Islet precursor cell (in vitro differentiated cells): ENCODE measurements around the gene CLN3.
"Not testable (repeated sequence)": the region's sequence is repeated elsewhere in the genome, so short reads cannot be mapped to it uniquely, and the experiment has no call there.

Experiments
- DNase-seq: peaks from one replicate; pipeline ENCODE4 v3.0.0-alpha.2; 2018

Gene CLN3

DNA sequence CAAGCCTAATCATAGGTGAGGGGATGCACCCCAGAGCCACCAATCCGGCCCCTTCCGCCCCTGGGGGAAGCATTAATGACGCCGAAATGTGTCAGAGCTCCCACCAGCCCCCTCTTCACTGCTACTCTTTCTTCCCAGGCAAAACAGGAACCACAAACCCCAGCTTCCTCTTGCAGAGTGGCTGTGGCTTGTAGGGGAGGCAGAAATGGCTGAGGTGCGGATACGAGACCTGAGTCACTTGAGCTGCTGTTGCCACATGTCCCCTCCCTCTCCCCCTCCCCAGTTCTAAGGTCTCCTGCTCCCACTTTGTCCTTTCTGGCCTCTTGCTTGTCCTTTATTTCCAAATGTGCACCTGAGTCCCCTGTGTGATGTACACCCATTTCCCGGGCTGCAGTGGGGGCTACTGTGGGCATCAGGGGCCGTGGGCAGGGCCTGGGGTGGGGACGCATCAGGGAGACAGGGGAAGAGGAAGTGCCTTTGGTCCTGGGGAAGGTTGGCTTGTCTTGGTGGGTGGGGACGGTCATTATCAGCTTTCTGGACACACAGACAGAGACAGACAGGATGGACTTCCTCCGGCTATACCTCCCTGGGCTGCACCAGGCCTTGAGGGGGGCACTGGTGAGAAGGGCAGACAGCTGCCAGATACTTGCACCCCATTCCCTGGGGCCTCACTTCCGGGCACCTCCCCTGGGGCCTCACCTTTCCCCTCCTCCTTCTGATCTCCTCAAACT lies 2.4 kb upstream of the CLN3 start, which contains the start of gene APOBR:
TSS of gene APOBR (plus strand) at position 523 of the 731 bp plus-strand sequence. CDS start at position 562, 39 bp downstream.
- no peak for DNase-seq

GRCh38 chr16:28492511-28492910 lies 637 bp upstream of the CLN3 start:
- no peak for DNase-seq

DNA sequence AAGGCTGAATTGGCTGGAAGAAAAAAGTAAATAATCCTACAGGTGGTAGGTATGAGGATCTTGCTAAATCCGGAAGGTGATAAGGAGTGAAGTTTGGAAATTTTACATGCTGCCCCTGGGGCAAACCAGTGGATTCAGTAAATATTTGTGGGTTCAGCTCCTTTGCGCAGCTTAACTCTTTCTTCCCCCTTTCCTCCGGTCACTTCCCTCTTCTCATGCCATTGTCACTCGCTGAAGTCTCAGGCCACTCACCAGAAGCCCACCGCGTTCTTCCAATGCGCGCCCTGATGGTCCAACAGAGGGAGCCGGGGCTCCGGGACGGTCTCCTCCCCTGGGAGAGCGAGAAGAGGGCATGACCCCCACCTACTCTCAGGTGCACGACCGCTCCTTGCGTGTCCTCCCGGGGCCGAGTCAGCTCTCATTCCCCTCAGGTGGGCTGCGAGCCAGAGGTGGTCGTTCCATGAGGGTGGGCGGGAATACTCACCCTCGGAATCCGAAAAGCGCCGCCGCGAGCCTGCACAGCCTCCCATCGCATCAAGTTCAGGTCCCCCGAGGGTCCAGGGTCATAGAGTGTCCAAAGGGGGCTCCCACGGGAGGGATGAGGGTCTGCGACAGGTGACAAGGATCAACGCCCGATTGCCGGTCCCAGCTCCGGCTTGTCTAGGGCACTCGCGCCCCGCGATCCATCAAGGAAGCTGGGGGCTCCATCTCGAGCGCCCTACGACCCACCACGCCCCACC lies 474 bp downstream of the CLN3 start:
- DNase-seq, result peak; percentile 75

- no peak for DNase-seq
Observed at GRCh38 chr16:28486266-28486665, 5.6 kb downstream of the CLN3 start.

DNA sequence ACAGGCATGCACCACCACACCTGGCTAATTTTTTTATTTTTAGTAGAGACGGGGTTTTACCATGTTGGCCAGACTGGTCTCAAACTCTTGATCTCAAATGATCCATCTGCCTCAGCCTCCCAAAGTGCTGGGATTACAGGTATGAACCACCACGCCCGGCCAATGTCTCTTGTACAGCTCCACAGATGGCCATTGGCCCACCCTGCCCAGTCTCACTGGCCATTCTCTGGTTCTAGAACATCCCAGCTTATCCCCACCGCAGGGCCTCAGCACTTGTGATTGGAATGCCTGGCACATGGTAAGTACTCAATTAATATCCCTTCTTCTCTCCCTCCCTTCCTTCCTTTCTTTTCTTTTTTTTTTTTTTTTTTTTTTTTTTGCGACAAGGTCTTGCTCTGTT lies 8.5 kb downstream of the CLN3 start:
- DNase-seq, result not testable (repeated sequence)

- no peak for DNase-seq
Observed at GRCh38 chr16:28482026-28482425, 9.8 kb downstream of the CLN3 start.

- no peak for DNase-seq
Observed at GRCh38 chr16:28478506-28479180, 13.2 kb downstream of the CLN3 start.

DNA sequence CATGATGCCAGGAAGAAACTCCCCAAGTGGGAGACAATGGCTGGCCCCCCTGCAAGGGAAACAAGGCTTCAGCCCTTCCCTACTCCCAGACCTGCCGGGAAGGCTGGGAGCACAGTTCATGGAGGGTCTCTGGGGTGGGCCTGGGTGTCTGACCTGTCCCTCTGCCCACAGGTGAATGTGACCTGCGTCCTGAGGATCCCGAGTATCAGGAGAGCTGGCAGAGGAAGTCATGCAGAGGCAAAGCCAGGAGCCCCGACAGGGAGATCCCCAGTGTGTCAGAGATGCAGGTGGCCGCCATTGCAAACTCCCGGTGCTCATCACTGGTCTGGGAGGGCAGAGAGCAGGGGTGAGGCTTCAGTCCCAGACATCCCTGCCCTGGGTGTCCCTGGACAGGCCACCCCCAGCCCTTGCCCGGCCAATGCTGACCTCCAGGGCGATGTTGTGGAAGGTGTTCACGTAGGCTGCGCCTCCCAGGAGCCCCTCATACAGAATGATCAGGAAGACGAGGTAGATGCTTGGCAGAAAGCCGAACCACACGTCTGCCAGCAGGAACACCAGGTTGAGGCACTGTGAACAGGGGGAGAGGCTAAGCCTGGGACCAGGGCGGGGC lies 14.5 kb downstream of the CLN3 start:
- no peak for DNase-seq

- DNase-seq, result no peak
Observed at GRCh38 chr16:28475221-28475620, 16.7 kb downstream of the CLN3 start.

DNA sequence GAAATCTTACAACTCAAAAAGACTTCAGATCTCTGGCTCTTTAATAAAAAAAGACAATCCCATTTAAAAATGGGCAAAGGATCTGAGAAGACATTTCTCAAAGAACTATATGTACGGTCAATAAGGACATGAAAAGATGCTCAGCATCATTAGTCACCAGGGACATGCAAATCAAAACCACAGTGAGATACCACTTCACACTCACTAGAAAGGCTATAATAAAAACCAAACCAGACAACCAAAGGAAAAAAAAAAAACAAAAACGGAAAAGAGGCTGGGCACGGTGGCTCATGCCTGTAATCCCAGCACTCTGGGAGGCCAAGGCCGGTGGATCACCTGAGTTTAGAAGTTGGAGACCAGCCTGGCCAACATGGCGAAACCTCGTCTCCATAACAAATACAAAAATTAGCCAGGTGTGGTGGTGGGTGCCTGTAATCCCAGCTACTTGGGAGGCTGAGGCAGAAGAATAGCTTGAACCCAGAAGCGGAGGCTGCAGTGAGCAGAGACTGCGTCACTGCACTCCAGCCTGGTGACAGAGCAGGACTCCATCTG lies 18.1 kb downstream of the CLN3 start:
- DNase-seq, result no peak

DNA sequence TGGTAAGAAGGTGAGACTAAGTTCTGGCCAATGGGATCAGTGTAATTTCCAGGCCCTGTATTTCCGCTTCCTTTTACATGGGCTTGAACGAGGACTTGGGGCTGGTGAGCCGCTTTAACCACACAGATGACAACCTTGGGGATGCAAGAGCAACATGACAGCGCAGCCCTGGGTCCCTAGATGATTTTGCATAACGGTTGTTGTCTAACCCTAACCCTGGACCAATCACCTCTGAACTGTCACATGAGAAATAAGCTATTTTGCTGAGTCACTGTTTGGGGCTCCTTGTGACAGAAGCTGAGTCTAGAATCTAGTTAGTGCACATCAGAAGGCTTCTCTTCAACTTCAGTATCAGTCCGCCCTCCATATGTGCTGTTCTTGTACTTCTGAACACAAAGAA lies 44.8 kb downstream of the CLN3 start:
- DNase-seq, result not testable (repeated sequence)

DNA sequence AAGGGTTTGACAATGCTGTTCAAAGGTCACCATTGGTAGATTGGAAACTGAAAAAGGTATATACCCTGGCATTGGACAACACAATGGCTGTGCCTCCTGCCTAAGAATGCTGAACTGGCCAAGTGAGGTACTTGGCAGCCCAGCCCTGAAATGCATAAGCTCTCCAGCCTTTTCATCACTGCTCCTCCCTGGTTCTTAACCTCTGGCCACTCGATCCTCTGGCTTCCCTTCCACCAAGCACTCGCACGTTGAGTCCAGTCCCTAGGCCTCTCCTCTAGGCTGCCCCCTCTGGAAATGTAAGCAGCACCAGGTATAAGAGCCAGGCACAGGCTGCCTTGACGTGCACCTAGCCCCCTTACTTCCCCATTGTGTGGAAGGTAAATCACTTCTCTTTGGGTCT lies 45.5 kb downstream of the CLN3 start:
- not testable (repeated sequence) for DNase-seq

DNA sequence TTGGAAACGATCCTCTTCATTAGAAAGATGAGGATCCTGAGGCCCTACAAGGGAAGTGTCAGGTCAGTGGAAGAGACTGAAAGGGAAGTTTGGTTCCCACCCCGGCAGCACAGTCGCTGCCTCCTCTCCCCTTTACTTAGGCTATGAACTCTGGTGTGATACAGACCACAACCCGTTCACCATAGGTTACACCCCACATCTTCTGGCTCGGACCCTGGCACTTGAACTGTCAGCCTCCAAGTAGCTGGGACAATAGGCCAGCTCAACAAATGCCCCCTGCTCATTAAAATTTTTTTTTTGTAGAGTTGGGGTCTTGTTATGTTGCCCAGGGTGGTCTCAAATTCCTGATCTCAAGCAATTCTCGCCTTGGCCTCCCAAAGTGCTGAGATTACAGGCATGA lies 47.9 kb downstream of the CLN3 start:
- not testable (repeated sequence) for DNase-seq

- DNase-seq, result not testable (repeated sequence)
Observed at GRCh38 chr16:28438899-28439298, 53.0 kb downstream of the CLN3 start.

GRCh38 chr16:28435340-28435739 lies 56.5 kb downstream of the CLN3 start:
- not testable (repeated sequence) for DNase-seq
